Measurements from ENCODE around the gene RBM33.

RBM33 gene

DNA sequence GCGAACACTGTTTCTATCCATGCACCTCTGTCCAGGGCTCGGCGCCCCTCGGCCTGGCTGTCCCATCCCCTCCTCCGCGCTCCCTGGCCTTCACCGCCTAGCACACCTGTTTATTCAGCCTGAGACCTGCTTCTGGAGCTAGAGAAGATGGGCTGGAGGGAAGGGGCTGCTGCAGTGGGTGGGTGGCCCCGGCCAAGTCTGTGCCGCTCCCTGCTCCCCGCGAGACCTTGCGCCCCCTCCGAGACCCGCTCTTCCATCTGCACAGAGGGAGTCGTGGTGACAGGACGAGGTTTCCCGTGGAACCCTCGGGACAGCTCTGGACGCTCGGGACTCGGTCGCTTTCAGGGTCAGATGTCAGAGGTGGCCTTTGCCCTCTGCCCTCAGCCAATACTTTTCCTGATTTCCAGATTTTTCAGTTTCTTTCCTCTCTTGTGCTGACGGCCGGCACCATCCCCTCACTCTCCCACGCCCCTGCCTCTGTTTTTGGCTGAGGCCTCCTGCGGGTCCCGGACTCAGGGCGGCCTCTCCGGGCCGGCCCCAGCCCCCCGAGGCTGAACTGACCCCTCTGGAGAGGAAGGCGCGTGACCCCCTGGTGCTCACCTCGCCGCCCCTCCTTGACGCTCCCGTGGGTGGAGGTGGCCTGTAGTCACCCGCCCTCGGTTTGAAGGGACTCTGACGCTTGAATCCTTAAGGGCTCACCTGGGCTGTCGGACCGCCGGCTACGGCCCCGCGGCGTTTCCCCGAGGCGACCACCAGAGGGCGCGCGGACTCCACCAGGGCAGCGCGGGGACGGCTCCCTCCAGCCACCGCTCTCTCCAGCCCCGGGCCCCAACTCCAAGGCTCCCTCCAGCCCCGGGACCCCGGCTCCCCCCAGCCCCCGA, 152.2 kb downstream of the RBM33 start:
- DNase-seq (ENCODE audit: low spot score) = peak; percentile 79

DNA sequence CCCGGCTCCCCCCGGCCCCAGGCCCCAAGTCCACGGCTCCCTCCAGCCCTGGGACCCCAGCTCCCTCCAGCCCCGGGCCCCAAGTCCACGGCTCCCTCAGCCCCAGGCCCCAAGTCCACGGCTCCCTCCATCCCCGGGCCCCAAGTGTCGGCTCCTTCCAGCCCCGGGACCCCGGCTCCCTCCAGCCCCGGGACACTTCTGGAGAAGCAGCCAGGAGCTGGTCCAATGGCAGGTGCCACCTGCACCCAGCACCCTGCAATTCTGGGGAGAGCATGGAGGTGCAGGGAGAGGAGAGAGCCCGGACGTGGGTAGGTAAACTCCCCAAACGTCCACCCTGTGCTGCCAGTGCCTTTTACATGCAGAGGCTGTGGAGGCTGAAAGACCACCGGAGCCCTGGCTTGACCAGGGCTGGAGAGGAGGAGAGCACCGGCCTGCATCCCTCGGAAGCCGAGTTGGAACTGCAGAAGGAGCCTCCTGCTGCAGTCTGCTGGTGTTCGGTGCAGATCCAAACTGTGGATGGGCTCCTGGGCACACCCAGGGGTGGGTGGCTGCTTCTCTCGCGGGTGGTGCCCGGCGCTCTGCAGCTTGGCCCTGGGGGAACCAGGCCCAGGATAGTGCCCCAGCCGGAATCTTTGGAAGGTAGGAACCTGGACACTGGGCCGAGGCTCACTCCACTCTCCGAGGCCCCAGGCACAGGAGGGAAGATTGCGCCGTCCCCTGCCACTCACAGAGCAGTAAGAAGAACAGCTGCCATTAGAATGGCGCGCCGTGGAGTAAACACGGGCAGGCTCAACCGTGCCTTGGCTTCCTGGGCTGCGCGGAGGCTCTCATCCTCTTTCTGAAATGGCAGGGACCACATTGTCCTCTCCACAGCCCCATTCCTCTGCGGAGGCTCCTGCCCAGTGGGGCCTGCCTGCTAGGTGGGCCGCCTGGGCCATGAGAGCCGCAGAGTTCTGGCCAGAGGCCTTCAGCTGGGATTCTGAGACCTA, 153.1 kb downstream of the RBM33 start:
- DNase-seq (ENCODE audit: low spot score) = no peak

DNA sequence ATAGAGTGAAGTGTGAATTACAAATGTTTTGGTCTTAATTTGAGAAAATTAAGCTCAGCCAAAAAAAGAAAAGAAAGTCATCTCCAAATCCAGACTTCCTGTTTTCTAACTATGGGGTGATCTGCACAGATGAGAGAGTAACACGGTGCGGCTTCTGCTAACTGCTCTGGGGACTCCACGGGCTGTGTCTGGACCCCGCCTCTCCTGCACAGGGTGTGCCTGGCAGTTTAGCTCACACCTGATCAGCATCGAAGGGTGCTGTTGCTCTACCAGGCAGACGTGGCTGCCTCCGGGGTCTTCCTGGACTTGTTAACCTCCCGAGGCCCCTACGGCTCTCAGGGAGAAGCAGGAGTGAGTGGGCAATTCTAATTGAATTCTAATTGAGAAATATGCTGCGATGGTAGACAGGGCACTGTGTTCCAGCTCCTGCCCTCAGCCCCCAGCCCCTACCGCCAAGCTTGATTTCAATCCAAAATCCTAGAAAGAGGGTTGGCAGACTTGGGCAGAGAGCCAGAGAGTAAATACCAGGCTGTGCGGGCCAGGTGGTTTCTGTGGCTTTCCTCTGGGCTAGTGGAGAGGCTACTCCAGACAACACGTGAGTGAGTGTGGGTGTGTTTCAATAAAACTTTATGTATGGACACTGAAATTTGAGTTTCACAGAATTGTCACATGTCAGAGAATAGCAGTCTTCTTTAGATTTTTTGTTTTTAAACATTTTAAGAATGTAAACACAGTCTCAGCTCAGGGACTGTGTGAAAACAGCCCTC, 154.4 kb downstream of the RBM33 start:
- no peak for DNase-seq (ENCODE audit: low spot score)

DNA sequence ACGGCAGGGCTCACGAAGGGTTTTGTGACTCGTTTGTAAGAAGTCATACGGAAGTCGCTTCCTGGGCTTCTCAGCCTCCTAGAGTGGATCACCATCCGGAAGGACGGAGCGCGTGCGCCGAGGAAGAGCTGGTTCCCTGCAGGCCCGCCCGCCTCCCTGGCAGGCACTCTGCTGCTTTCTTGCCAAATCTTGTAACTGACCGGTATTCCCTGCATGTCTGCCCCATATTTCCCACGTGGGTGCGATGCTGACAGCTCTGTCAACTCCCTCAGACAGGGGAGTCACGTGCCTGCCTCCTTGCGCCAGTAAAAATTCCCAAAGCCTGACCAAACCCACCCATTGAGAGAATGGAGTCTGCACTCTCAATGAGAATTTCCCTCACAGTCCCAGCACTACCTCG, 155.1 kb downstream of the RBM33 start:
- DNase-seq (ENCODE audit: low spot score) = no peak

DNA sequence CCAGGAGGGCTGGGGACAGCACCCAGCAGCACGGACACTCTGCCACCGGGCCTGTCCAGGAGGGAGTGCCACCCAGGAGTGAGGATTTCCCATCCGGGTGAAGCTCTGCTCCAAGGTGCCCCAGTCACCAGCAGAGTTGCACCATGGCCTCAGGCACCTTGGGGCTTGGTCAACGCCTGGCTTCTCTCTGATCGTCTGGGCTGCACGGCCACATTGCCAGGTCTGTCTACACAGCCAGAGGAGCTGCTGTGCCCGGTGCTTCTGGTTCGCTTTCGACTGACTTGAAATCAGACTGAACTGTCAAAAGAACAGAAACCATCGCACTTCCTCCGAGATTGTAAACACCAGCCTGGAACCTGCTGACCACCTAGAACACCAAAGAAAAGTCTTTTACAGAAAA, 155.8 kb downstream of the RBM33 start:
- no peak for DNase-seq (ENCODE audit: low spot score)

DNA sequence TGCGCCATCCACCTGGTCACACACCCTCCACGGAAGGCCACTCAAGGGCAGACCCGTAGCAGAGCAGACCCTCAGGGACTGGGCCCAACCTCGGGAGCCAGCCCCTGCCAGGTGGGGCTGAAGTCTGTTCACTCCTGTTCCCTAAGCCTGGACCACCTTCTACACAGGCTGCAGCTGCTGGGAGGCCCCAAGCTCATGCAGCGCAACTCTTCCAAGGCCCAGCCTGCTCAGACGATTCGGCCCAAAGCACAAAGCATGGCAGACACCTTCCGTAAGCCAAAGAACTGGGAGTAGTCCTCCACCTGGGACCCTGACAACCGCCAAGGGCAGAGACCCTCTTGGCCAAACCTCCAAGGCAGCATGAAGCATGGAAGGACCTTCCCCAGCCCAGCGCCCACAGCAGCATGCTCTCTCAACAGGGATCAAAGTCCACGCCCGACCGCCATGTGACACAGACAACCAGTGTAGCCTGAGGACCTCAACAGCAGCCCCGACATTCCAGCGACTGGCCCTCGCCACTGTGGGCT, 156.3 kb downstream of the RBM33 start:
- DNase-seq (ENCODE audit: low spot score) = no peak

DNA sequence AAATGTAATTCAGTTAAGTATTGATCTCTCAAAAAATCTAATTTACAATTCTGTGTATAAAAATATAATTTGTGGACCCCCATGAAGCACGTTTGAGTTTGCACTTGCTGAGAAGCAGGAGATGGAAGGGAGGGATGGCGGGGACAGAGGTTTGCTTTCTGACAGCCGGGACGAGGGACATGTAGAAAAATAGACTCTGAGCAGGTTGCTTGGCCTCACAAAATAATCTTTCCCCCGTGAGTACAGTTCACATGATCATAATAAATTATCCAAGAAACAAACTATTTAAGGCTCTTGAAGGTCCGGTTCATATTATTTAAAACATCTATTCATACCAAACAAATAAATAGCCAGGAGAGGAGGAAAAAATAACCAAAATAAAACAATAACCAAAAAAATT, 157.8 kb downstream of the RBM33 start:
- DNase-seq (ENCODE audit: low spot score) = no peak

DNA sequence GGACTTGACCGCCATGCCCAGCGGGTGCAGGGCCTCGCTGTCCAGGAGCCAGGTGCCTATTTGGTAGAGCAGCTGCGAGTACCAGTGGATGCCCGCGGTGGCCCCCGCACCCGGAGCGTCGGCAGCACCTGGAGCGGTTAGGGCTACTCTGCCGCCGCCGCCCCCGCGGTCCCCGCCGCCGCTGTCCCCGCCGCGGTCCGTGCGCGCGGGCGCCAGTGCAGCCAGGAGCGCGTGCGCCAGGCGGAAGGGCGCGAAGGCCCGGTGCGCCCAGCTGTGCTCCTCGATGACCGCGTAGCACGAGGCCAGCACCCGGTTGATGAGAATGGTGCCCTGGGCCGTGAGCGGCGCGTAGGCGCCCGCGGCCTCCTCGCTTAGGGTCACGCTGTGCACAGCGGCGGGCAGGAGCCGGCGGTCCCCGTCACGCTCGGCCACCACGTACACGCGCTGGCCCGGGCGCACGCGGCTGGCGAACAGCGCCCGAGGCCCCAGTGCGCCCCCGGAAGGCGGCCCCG, 158.5 kb downstream of the RBM33 start:
- DNase-seq (ENCODE audit: low spot score) = no peak

DNA sequence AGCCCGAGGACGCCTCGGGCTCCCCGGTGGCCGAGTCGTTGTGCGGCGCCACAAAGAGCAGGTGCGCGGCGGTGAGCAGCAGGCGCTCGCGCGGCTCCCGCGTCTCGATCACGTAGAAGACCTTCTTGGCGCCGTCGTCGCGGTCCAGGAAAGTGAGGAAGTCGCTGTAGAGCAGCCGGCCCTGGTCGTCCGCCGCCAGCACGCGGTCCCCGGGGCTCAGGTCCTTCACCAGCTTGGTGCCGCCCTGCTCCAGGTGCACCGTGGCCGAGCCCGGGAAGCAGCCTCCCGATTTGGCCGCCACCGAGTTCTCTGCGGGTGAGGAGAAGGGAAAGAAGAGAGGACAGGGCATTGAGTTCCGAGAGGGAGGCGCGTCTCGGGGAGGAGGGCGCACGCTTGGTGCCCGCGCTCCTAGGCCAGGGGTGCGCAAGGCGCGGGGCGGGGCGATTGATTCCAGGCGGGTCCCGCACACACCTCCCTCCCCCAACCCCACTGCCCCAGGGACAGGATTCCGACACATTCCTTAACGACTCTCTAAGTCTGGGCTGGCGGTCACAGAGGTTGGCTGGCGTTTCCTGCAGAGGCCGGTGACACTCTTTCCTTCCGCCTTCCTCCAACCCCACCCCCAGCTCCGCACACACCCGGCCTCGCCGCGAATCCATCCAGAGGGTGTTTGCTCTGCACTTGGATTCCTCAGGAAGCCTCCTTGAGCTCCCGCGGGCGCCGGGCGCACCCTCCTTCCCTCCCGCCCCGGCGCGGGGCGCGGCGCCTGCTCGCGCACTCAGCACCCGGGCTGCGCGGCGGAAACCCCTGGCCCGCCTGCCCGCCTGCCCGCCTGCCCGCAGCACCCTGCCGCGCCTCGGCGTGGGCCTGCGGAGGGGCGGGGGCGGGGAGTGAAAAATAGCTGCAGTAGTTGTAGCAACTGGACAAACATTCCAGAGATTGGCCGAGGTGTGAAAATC, 159.2 kb downstream of the RBM33 start:
- no peak for DNase-seq (ENCODE audit: low spot score)

DNA sequence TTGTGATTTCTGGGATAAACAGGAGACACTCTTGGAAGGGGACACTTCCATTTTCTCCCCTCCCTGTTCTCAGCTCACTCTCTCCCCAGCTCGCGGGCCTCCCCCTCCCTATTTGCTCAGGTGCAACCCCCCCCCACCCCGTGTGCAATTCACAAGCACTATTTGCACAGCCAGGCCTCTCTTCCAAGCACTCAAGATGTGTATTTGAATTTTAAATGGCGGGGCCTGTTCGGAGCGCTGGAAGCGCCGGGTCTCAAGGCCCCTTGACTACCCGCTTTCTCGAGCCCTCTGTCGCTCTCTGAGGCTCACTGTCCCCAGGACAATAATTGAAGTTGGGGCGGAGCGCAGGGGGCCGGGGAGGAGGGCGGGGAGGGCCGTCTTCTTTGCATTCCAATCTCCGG, 160.0 kb downstream of the RBM33 start:
- DNase-seq (ENCODE audit: low spot score) = no peak

DNA sequence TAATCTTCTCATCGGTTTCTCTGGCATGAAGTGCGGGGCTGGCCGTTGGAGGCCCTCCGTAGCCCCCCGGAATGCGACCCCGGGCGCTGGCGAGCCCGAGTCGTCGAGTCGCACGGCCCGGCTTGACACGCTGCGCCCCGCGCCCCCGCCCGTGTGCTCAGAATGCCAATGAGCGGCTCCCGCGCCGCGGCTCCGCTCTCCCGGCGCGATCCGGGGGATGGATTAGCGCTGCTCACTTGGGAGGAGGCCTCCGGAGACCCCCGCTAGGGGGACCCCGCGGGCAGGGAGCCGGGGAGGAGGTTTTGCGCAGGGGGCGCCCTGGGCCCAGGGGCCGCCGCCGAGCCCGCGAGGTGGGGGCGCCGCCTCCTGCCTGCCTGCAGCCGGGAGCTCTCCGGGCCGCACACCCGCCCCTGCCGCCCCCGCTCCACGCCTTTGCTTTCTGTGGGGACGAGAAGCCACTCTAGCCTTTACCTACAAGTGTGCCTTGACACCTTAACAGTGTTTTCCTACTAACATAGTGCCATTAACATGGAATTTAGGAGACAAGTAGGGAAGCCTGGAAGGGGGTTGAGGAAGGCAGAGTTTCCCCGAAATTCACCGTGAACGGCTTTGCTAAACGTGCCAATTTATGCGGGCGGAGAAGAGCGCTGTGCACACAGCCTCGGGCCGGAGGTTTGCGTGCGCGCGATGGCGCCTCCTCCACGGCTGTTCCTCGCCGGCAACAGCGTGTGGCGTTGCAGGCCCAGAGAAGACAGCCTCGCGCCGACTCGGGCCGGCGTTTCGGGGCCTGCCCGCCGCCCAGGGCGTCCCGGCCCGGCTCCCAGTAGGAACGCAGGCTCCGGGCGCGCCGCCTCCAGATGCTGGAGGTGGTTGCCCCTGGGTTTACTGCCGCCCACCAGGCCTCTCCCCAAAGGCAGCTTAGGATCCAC, 160.7 kb downstream of the RBM33 start:
- peak; percentile 80 for DNase-seq (ENCODE audit: low spot score)

DNA sequence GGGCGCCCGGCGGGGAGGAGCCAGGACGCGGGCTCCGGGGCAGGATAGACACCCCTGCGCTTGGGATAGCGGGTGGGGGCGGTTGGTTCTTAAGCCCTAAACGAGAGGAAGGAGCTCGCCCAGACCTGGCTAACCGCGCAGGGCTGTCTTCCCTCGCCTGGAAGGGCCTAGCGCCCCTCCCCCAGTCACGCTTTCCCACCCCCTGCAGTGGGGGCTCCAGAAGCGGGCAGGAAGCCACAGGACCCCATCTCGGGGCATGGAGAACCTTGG, 161.3 kb downstream of the RBM33 start:
- no peak for DNase-seq (ENCODE audit: low spot score)

DNA sequence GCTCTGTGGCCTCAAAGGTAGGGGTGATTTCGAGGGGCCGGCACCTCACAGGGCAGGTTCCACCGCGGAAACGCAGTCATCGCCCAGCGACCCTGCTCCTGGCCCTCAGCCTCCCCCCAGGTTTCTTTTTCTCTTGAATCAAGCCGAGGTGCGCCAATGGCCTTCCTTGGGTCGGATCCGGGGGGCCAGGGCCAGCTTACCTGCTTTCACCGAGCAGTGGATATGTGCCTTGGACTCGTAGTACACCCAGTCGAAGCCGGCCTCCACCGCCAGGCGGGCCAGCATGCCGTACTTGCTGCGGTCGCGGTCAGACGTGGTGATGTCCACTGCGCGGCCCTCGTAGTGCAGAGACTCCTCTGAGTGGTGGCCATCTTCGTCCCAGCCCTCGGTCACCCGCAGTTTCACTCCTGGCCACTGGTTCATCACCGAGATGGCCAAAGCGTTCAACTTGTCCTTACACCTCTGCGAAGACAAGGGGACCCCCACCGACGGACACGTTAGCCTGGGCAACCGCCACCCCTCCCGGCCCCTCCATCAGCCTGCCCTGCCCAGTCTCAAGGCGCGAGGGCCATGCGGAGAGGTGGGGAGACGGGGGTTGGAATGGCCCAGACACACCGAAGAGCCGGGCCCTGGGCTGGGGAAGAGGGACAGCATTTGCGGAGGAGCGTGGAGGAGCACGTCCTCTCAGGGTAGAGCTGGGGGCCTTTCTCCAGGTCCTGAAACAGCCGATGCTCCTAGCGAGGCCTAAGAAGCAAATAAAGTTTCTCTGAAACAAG, 161.8 kb downstream of the RBM33 start:
- no peak for DNase-seq (ENCODE audit: low spot score)

DNA sequence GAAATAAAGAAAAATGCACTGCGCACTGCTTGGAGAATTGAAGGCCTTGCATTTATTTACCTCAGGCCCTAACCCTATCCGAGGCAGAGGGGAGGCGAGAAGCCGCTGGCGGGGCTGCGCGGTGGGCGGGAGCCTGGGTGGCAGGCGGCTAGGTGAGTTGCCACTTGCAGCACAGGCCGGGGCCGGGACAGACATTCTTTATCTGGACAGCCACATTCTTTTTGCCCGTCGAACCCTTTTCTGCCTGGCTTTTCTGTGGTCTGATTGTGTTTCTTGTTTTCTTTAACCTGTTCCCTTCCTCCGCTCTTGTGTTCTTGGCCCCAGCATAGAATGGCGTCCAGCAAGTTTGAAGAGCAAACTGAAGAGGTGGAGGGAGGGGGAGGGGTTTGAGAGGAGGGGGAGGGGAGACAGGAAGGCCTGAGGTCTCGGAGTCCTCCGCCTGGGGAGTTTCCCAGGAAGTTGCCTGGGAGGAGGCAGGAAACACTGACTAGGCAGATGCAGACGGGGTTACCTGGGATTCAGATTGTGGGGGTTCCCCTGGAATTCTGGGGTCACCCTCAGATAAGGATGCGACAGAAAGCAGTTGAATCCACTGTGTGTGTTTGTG, 162.7 kb downstream of the RBM33 start:
- no peak for DNase-seq (ENCODE audit: low spot score)

DNA sequence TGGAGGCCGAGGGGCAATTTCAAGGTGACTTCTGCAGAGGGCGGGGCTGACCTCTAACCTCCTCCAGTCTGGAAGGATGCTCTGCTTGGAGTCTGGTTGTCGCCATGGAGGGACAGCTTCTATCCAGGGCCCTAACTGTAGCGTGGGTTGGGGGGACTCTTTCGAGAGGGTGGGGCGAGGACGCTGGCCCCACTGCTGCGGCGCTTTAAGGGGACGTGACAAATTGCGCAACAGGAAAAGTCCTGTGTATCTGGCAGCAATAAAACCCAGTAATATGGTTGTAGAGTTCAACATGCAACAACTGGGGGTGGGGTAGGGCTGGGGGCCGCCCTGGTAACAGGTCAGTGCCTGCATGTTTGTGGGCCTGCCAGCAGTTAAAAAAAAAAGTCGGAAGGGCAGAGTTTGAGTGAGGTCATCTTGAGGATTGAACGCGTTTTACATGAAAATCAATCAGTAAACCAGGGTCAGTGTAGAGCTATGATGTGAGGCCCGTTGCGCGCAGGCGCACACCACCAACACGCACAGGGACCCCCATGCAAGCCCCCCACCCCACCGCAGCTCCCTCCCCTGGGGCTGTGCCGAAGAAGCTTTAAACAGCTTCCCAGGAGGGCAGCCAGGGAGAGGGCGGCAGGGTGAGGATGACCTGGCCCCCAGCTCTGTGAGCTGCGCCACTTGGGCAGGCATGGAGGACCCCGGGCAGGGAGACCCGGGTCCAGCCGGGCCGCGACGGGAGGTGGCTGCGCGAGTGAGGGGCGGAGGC, 163.5 kb downstream of the RBM33 start:
- no peak for DNase-seq (ENCODE audit: low spot score)

DNA sequence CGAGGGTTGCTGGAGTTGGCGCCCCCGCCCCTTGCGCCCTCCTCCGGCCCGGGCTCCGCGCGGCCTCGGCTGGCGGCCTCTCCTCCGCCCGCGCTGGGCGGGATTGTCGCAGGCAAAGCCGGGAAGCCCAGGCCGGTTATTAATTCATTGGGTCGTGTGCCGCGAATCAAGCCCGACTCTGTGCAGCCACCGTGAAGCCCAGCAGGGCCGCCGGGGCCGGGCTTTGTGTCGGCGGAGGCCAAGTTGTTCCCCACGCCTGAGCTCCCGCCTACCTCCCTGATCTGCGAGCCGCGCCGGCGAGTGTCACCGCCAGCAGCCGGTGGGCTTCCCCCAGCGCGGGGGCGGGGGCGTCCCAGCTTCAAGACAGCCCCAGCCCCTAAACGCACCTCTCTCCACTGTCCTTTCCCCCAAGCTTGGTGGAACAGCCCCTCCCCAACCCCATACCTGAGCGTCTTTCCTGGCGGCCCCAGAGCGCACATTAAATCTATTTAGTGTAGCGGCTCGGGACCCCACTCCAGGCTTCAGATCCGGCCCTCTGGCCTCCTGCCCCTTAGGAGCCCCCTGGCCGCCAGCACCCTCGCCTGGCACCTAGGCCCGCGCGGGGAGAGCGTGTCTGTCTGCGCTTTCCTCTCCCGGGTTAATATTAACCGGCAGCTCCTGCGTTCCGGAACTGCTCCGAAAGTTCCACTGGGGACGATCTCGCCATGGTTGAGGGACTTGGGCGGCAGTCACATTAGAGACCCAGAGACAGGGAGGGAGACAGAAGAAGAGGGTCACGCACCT, 164.3 kb downstream of the RBM33 start:
- DNase-seq (ENCODE audit: low spot score) = no peak
